Uterus (tissue), 4 donors: ENCODE measurements around the gene FMN1. TPM values are rescaled to one million over a fixed set of nuclear protein-coding genes. Genes with fewer than 3 reads are reported as not detected.

Experiments
- DNase-seq, 2 donors: peaks; one replicate each; pipeline ENCODE4 v3.0.0-alpha.2; 2019 to 2020
- H3K27ac ChIP-seq, 2 donors: fragments of 200-600 bp; sonication (generic); 1 replicate in 1 of 2; 2 replicates in 1 of 2; pipeline ENCODE4 v1.5.1; 2016 to 2018
- H3K27me3 ChIP-seq, 2 donors: fragments of 200-600 bp; sonication (generic); one replicate each; pipeline ENCODE4 v1.5.1; 2018 to 2019; ENCODE audit warnings: control low read depth in 1 of 2
- H3K36me3 ChIP-seq, 2 donors: fragments of 200-600 bp; sonication (generic); one replicate each; pipeline ENCODE4 v1.5.1; 2019; ENCODE audit warnings: control low read depth in 1 of 2
- H3K4me1 ChIP-seq, 2 donors: fragments of 200-600 bp; sonication (generic); one replicate each; pipeline ENCODE4 v1.5.1; 2018 to 2019; ENCODE audit warnings: control low read depth in 1 of 2
- H3K4me3 ChIP-seq, 2 donors: fragments of 200-600 bp; sonication (generic); 1 replicate in 1 of 2; 2 replicates in 1 of 2; pipeline ENCODE4 v1.5.1; 2018 to 2019; ENCODE audit warnings: mild to moderate bottlenecking in 1 of 2
- H3K9me3 ChIP-seq, 2 donors: fragments of 200-600 bp; sonication (generic); one replicate each; pipeline ENCODE4 v1.5.1; 2019; ENCODE audit warnings: control low read depth in 1 of 2
- CTCF ChIP-seq, 4 experiments: fragments of 200-600 bp in 2 of 4; fragments of 450-650 bp in 2 of 4; sonication (generic) in 2 of 4; IDR thresholded peaks; one replicate each; pipeline ENCODE4 v1.5.1; 2016 to 2019; ENCODE audit warnings: antibody characterized with exemption in 4 of 4, mild to moderate bottlenecking in 2 of 4, moderate library complexity in 1 of 4
- POLR2A ChIP-seq, 2 donors: fragments of 450-650 bp; IDR thresholded peaks; one replicate each; pipeline ENCODE4 v1.6.1; 2016; ENCODE audit warnings: antibody characterized with exemption in 2 of 2, mild to moderate bottlenecking in 1 of 2, moderate library complexity in 1 of 2
- intact Hi-C: fragments of 100-400 bp; cut with DNase I; formaldehyde crosslinking; loops from one replicate; pipeline ENCODE4 v1.15.1; 2023; ENCODE audit warnings: low total_unique reads
- total RNA-seq, 4 donors: library from RNA; depleted of rRNA in 3 of 4; stranded (reverse); fragments of >200 nt in 3 of 4; gene quantifications; one replicate each; pipeline versions ENCODE4 v1.1.0 to v1.2.4, GENCODE V29; 2014 to 2023
- donor health status: DM: yes; HTN: yes; CAD: no.

Gene FMN1
- total RNA-seq, 4 donors from 2014 or later = 1.3 to 9.3 (median 5.0) TPM

GRCh38 chr15:33111041-33111451, 83.5 kb downstream of the FMN1 start:
- no peak overlapping the region for H3K27ac ChIP-seq
- no peak for DNase-seq
- no peaks in the 10 kb centered on the region for H3K9me3 ChIP-seq
- no peaks in the 10 kb centered on the region for H3K4me1 ChIP-seq
- intact Hi-C loops = no loop called here
- no peaks in the 10 kb centered on the region for H3K36me3 ChIP-seq
- H3K4me3 ChIP-seq = no peak overlapping the region
- no peaks in the 10 kb centered on the region for H3K27me3 ChIP-seq
- TF ChIP-seq CTCF (IDR thresholded peaks at IDR 0.05) (no peak), POLR2A (IDR thresholded peaks at IDR 0.05) (no peak)

- intact Hi-C loops = no loop called here
- no peak for DNase-seq
- no peaks in the 10 kb centered on the region for H3K4me1 ChIP-seq
- no peak for TF ChIP-seq POLR2A (IDR thresholded peaks at IDR 0.05)
- TF ChIP-seq CTCF (IDR thresholded peaks at IDR 0.05) = no peak
- no peaks in the 10 kb centered on the region for H3K9me3 ChIP-seq
- no peaks in the 10 kb centered on the region for H3K27me3 ChIP-seq
- H3K27ac ChIP-seq = no peak overlapping the region
- no peaks in the 10 kb centered on the region for H3K36me3 ChIP-seq
- H3K4me3 ChIP-seq = no peak overlapping the region
Measured at GRCh38 chr15:33109345-33109744, 85.2 kb downstream of the FMN1 start.

GRCh38 chr15:33108518-33108917, 86.0 kb downstream of the FMN1 start:
- Histone ChIP-seq H3K27ac (no peak overlapping the region), H3K27me3 (no peaks in the 10 kb centered on the region), H3K36me3 (no peaks in the 10 kb centered on the region), H3K4me3 (no peak overlapping the region), H3K9me3 (no peaks in the 10 kb centered on the region), H3K4me1 (no peaks in the 10 kb centered on the region)
- intact Hi-C loops = no loop called here
- no peak for TF ChIP-seq CTCF (IDR thresholded peaks at IDR 0.05)
- no peak for TF ChIP-seq POLR2A (IDR thresholded peaks at IDR 0.05)
- no peak for DNase-seq

- H3K9me3 ChIP-seq = no peaks in the 10 kb centered on the region
- H3K27me3 ChIP-seq = no peaks in the 10 kb centered on the region
- no peak overlapping the region for H3K27ac ChIP-seq
- no peaks in the 10 kb centered on the region for H3K36me3 ChIP-seq
- TF ChIP-seq POLR2A (IDR thresholded peaks at IDR 0.05) = no peak
- no peak for TF ChIP-seq CTCF (IDR thresholded peaks at IDR 0.05)
- DNase-seq = no peak
- H3K4me3 ChIP-seq = no peak overlapping the region
- intact Hi-C loops = no loop called here
- no peaks in the 10 kb centered on the region for H3K4me1 ChIP-seq
Measured at GRCh38 chr15:33107950-33108349, 86.6 kb downstream of the FMN1 start.

DNA sequence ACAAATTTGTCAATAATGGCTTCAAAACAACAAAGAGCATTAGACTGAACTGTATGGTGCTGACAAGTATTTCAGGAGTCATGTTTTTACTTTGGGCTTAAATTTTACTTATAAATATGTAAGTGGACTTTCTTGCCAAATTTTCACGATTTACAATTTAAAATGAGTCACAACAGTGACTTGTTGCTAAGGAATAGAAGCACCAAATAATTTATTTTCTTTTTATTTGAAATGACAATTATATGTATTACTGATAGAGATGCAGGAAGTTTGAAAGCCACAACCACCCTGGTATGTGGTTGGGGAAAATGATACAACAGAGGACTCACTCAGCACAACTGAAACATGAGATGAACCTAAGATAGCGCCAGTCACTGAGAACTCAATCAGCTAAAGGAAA, 90.3 kb downstream of the FMN1 start:
- TF ChIP-seq POLR2A (IDR thresholded peaks at IDR 0.05) = no peak
- TF ChIP-seq CTCF (IDR thresholded peaks at IDR 0.05) = no peak
- H3K9me3 ChIP-seq = no peaks in the 10 kb centered on the region
- intact Hi-C loops = no loop called here
- no peak overlapping the region for H3K4me3 ChIP-seq
- H3K27me3 ChIP-seq = no peaks in the 10 kb centered on the region
- no peaks in the 10 kb centered on the region for H3K4me1 ChIP-seq
- no peak overlapping the region for H3K27ac ChIP-seq
- no peak for DNase-seq
- H3K36me3 ChIP-seq = no peaks in the 10 kb centered on the region
